Adipose tissue (tissue), 3 donors: ENCODE data around the gene DQX1. TPM values are rescaled to one million over a fixed set of nuclear protein-coding genes. Genes with fewer than 3 reads are reported as not detected.
A peak's percentile ranks its signal among the peaks of the same experiment; 100 is the strongest.

Experiments
- H3K27ac ChIP-seq: one replicate; pipeline ENCODE4 v1.5.1; 2013; ENCODE audit warnings: low read depth, low read length
- WGBS, 3 donors: extraction: QIAGEN DNeasy Blood & Tissue Kit; methylation state at CpG; one replicate each; pipeline ENCODE4 v1.1.7; 2013; 5-methylcytosine and 5-hydroxymethylcytosine counted together
- polyA plus RNA-seq, 3 donors: library from polyadenylated mRNA; stranded (reverse); fragments of 200-250 nt; gene quantifications; one replicate each; pipeline ENCODE4 v1.2.3, GENCODE V29; 2013
- donor health status: healthy with polysubstance abuse.
- donor health status: Bipolar disorder and iron deficiency.
- donor health status: healthy.

The DQX1 gene
- polyA plus RNA-seq, 3 donors = 0.31 to 0.51 TPM; not detected in 1

DNA sequence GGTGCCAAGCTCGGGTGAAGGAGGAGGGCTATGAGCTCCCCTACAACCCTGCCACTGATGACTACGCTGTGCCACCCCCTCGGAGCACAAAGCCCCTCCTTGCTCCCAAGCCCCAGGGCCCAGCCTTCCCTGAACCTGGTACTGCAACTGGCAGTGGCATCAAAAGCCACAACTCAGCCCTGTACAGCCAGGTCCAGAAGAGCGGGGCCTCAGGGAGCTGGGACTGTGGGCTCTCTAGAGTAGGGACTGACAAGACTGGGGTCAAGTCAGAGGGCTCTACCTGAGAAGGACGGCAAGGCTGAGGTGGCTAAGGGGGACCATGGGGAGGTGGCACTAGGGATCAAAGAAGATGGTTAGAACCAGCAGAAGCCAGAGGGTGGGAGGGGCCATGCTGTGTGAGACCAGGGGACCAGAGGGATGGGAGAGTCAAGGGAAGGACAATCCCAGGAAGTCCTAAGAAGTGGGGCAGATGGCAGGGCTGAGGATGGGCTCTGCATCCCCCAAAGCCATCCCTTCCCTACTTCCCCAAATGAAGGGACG, 30.9 kb upstream of the DQX1 start:
- WGBS, 3 donors = 87 to 97% (median 91%) methylated on average over 6 of the region's 6 CpGs

DNA sequence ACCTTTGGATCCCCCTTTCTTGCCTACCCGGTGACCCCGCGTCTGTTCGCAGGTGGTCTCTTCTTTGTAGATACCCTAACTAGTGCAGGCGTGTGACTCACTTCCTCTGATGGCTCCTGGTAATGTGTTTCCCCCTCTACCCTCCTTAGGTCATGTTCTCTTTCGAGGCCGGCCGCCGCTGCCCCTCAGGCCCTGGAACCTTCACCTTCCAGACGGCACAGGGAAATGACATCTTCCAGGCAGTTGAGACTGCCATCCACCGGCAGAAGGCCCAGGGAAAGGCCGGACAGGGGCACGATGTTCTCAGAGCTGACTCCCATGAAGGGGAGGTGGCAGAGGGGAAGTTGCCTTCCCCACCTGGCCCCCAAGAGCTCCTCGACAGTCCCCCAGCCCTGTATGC, 30.1 kb upstream of the DQX1 start:
- no peak overlapping the region for H3K27ac ChIP-seq
- WGBS, 3 donors = 72 to 87% (median 74%) methylated on average over 11 to 14 of the region's 14 CpGs

More for the DNA sequence above, 30.9 kb upstream of the DQX1 start:
- no peak overlapping the region for H3K27ac ChIP-seq

DNA sequence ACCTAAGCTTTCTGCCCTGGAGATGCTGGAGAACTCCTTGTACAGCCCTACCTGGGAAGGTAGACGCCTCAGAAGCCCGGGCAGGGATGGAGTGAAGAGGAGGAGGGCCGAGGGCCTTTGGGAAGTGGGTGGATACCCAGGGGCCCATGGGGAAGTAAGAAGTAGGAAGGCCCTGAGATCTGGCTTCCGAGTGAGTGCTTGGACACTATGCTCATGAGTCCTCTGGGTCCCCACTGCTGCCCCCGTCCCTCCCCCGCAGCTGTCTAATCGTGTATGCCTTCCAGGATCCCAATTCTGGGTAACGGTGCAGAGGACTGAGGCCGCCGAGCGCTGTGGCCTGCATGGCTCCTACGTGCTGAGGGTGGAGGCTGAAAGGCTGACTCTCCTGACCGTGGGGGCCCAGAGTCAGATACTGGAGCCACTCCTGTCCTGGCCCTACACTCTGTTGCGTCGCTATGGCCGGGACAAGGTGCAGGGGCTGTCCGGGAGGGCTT, 29.6 kb upstream of the DQX1 start:
- WGBS, 3 donors = 58 to 81% (median 59%) methylated on average over 17 of the region's 17 CpGs
- H3K27ac ChIP-seq = no peak overlapping the region

DNA sequence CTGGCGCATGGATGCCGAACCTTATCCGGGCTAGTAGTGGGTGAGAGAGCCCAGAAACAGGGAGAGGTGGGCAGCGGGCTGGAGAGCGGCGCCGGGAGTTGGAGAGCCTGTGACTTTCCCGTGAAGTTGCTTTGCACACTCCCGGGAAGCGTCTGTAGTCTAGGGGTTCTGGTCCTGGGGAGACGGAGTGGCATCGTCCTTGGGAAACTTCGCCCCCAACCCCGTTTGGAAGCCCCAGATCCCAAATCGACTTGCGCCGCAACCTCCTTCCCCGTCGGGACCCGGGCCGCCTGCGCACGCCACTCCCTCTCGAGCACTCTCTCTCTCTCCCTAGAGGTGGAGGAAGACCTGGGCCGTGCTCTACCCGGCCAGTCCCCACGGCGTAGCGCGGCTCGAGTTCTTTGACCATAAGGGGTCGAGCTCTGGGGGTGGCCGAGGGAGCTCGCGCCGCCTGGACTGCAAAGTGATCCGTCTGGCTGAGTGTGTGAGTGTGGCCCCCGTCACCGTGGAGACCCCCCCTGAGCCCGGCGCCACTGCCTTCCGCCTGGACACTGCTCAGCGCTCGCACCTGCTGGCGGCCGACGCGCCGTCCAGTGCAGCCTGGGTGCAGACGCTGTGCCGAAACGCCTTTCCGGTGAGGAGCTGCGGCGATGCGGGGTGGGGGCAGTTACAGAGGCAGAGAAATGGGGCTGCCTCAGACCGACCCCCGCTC, 28.9 kb upstream of the DQX1 start:
- H3K27ac ChIP-seq = no peak overlapping the region
- WGBS, 3 donors = 2 to 5% (median 2%) methylated on average over 58 of the region's 58 CpGs

DNA sequence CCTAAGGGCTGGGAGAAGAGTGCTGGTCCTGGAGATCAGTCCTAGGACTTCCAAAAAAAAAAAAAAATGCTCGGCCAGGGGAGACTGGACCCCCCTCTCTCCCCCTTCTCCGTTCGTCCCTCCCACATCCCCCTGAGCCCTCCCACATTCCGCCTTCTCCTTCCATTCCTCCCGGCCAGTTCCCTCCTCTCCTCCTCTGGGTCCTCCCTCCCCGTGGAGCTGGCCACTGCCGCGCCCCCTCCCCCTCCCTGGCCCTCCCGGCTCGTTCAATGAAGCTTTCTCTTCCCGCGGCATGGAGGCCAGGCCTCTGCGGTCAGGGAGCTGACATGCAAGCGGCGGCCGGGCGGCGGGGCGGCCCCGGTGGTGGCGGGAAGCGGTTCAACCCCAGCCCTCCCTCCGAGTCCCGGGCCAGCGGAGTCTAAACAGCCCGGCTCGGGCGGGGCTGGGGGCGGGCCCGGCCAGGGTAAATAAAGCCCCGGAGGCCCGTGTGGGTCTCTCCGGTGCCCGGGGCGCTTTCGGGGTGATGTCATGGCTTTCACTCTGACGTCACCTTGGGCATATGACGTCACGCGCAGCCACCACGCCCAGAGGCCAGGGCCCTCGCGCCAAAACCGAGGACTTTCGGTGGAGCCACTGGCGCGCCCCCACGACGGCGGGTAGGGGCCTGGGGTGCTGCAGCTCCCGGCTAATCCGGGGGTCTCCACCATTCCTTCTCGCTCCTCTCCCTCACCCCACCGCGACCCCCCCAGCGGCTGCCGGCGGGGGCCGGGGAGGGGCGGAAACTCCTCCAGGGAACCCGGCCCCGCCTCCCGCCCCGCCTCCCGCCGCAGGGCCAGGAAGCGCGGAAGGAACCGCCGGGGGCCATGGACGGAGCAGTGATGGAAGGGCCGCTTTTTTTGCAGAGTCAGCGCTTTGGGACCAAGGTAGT, 28.1 kb upstream of the DQX1 start, which contains the start of the genes DOK1 and LOXL3:
Gene DOK1, plus strand, starts transcription at position 829 of the 928 bp plus-strand sequence. Its CDS starts 35 bp downstream, at position 864.
Gene LOXL3, minus strand, starts transcription at position 51 of the 928 bp plus-strand sequence. CDS start 1,308 bp downstream, outside the sequence.
- 1% methylated on average over 66 to 73 of the region's 73 CpGs for WGBS, 3 donors
- peak within 1 kb of the TSS; percentile 29 for H3K27ac ChIP-seq

DNA sequence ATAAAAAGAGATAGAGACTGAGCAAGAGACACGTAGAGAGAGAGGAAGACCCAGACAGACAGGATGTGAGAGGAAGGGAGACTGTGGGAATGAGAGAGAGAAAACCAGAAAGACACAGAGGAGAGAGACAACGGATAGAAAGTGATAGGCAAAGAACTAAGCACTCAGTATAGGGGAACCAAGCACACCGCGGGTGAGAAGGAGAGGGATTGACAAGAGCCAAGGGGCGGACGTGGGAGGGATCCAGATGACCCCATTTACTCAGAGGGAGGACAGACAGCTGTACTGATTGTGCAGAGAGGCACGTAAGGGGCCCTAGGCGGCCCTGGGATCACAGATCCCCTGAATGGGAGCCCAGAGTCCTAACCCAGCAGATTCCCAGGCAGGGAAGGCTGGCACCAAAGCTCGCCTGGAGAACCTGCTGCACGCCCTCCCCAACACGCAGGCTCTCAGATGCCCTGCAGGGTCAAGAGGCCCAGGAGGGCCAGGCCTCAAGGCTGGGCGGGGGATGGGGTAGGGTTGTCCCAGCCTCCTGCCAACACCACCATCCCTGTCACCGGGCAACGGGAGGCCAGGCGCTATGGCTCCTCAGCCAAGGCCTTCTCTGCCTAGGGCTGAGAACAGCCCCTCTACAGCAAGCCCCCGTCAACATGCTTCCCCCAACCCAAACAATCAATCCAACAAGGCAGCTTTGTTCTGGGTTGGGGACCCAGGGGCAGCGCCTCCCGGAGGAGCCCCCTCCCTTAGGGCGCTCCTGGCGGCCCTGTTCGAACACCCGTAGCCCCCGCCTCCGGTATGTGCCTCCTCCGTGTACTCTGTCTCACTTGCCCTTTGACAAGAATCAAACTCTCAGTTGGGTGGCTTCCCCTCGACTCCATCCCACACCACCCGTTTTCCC, 27.1 kb upstream of the DQX1 start:
- 55 to 58% (median 57%) methylated on average over 27 of the region's 27 CpGs for WGBS, 3 donors
- no peak overlapping the region for H3K27ac ChIP-seq

DNA sequence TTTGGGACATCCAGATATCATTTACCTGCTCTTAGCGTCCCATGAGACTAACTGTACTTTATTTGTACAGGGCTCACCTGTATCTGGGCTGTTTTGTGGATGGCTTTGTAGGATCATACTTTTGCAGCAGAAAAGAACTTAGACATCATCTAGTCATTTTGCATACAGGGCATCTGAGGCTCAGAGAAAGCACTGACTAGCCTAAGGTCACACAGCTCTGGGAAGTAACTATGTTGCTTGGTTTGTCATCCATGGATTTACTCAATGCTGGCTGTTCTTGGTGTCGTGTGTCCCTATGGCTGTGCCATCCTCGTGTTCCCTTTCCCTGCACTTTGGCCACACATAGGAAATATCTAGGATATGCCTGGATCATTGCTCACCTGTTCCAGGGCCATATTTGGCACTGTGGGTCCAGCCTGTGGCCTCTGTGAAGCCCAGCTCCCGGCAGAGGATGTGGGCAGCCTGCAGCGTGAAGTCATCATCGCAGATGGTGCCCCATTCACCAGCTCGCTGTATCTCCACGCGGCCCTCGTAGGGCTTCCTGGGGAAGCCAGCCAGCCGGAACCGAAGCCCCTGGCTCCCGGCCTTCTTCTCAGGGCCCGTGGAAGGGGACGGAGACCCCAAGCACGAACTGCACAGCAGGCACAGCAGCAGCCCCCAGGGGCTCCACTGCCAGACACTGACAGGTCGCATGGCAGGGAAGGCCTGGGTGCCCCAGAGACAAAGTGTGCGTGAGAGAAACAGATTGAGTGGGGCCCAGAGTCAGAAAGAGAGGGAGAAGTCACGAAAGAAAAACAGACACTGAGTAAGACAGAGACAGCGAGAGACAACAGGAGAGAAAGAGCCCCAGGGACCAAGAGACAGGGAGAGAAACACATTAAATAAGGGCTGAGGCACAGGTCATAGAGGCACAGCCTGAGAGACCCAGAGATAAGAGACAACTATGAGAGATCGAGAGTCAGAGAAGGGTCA, 26.2 kb upstream of the DQX1 start:
- WGBS, 3 donors = 71 to 83% (median 77%) methylated on average over 21 of the region's 21 CpGs

DNA sequence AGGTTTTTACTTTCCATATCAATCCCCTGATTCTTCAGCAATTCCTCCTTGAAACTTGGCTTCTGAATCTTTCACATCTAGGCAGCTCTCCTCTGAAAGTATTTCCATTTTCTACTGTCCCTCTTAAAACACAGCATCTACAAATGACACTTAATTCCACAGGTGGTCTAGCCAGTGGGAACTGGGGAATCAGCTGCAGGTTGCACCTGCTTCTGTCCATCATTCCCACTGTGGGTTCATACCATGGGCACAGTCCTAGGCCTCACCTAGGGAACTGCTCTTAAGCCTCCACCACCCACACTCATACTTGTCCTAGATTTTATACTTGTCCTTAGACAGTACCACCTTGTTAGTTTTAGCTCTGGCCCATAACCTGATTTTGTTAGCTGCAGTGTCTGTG, 25.5 kb upstream of the DQX1 start:
- H3K27ac ChIP-seq = no peak overlapping the region

More for the DNA sequence above, 26.2 kb upstream of the DQX1 start:
- H3K27ac ChIP-seq = no peak overlapping the region

DNA sequence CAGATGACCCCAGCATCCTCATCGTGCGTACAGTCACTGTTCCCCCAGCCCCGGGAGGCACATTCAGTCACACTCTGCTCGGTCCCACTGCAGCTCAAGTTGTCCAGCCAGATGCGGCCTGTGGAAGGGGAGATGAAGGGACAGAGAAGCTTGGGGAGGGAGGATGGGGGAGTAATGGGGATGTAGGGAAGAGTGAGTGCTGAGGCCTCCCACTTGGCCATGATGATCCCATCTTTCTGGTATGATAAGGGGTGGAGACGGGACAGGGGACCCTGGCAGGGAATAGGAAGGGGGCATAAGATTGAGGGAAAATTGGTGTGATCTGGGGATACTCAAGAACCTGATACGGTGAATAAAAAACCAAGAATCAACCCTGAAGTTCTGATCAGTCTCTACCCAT, 24.2 kb upstream of the DQX1 start:
- H3K27ac ChIP-seq = no peak overlapping the region
- WGBS, 3 donors = 92 to 94% (median 92%) methylated on average over 7 of the region's 7 CpGs

DNA sequence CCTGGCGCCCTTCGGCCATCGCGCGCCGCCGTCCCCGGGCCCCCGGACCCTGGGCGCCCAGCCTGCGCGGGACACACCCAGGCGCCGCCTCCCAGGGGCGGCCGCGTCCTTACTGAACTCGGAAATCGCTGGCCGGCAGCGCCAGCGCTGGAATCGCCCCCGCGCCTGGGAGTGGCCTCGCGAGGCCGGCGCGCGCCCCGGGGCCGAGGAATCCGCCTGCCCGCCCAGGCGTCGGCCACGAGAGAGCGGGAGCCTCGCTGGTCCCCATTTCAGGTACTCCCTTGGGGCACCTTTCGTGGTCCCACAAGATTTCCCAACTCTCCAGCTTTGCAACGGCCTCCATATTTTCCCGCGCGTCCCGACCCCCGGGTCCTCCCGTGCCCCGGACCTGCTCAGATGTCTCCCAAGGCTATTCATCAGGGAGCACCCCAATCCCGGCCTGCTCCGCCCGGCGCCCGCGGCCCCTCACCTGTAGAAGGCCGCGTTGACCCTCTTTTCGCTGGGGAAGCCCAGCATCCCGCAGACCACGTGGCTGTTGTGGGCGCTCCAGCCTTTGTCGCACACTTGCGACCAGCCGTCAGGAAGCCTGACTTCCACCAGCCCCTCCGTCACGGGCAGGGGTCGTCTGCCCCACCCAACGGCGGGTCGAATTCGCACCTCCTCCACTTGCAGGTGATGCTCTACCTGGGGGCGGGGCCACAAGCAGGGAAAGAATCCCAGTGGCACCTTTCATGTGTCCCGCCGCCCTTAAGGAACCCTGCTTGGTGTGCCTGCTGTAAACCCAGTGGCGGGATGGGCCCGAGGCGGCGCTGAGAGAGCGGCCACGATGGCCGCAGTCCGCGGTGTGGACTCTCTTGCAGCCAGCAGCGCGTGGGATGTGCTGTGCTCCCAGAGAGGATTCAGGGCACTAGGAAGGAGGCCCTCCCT, 23.1 kb upstream of the DQX1 start:
- H3K27ac ChIP-seq = no peak overlapping the region
- 4 to 9% (median 6%) methylated on average over 76 to 85 of the region's 85 CpGs for WGBS, 3 donors

DNA sequence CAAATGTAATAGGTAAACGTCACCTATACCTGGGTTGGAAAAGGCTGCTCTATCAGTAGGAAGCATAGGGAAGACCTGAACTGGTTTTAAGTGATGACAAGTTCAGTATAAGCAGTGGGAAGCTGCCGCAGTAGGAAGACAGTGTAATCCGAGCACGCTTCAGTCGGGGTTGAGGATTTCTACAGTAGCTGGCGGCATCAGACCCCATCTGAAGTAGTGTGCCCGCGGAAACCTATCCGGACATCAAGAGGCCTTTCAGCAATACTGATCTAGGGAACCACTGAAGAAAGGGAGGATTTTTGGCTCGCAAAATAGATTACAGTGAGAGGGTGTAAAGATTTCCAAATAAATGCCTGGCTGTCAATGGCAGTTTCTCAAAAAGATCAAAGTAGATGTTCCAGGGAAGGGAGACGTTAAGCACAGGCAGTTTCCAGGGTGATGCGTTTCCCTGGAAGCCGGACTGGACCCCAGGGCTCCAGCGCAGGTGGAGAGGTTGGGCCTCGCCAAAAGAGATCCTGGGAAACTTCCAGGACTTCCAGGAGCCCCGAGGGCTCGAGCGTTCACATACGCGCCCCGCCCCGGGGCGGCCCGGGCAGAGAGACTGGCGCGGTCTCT, 22.4 kb upstream of the DQX1 start:
- 13 to 18% (median 18%) methylated on average over 26 of the region's 26 CpGs for WGBS, 3 donors
- H3K27ac ChIP-seq = no peak overlapping the region

DNA sequence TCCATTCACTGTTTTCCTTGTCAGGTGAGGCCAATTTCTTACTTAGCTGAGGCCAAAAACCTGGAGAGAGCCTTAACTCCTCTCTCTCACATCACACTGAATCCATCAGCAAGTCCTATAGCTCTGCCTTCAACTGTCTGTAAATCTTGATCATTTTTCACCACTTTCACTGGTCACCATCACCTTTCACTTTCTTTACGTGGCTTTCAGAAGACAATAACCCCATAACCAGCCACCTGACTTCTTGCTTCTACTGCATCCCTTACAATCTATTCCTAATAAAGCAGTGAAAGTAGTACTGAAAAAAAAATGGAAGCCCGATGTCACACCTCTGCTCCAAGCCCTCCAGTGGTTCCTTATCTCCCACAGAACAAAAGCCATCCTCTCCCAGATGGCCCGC, 20.0 kb upstream of the DQX1 start:
- 75 to 96% (median 90%) methylated on average over 3 of the region's 3 CpGs for WGBS, 3 donors
- no peak overlapping the region for H3K27ac ChIP-seq

DNA sequence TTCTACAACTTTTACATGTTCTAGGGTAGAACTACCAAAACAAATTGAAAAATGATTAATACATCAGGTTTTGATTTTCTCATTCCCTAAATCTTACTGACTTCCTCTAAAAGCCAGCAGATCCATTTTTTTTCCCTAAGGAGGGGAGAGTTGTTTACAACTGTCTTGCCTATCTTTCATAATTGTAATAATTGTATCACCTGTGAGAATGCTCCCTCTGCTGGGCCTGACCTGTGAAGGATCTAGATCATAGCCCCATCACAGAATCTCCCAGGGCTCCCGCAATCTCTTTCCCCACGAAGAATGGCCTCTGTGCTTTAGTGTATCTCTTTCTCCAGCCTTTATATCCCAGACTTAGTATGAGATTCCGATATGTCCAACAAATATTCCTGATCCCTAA, 18.6 kb upstream of the DQX1 start:
- WGBS, 3 donors = 87 to 92% (median 90%) methylated on average over 3 of the region's 3 CpGs

DNA sequence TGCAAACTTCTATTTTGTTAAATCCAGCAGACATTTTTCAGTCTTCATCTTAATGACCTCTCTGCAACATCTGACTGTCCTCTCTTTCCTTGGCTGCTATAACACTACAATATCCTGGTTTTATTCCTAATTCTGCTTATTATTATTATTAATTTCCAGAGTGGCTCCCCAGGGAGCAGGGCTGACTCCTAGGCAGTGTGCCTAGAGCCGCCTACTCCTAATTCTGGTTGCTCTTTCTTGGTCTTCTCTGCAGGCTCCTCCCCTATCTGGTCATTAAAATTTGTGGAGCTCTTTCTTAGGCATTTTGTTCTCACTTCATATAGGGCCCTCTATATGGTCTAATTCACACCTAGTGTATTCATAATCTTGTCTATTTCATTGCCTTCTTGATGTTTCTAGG, 16.9 kb upstream of the DQX1 start:
- no peak overlapping the region for H3K27ac ChIP-seq
- WGBS, 3 donors = 52 to 82% (median 66%) methylated on average over 1 of the region's 1 CpG

More for the DNA sequence above, 18.6 kb upstream of the DQX1 start:
- no peak overlapping the region for H3K27ac ChIP-seq

DNA sequence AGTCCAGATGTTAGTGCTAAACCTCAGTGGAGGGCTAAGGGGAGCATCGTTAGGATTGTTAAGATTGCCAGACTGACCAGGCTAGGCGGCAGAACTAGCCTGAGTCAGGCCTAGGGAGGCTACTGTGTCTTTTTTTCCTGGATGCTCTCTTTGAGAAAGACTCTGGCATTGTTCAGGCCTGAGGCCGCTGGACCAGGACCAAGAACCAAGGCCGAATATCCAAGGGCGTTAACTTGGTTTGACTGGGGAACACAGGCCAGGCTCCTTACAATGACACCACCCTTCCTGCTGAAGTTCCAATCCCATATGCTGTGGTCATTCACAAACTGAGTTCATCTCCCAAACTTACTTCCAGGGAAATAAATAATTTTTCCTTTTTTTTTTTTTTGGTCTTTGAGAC, 14.3 kb upstream of the DQX1 start:
- H3K27ac ChIP-seq = no peak overlapping the region
- WGBS, 3 donors = 52 to 69% (median 54%) methylated on average over 5 of the region's 5 CpGs
